Measurements from ENCODE around the gene TMEM131. TPM values are rescaled to one million over a fixed set of nuclear protein-coding genes. Genes with fewer than 3 reads are reported as not detected.

The TMEM131 gene
- total and polyA plus RNA-seq, 2 of the 8 experiments (the other 6 are each of a cell fraction or from before 2014, with no cell fraction given): 9.7 to 22.9 TPM

GRCh38 chr2:97728091-97728731, 267.5 kb downstream of the TMEM131 start (continued):
- TF ChIP-seq GABPA (IDR thresholded peaks at IDR 0.05; ENCODE audit: borderline replicate concordance, insufficient read depth, low read length) (no peak), CHD7 (IDR thresholded peaks at IDR 0.05; ENCODE audit: insufficient replicate concordance, low read length) (no peak), POLR2AphosphoS5 (IDR thresholded peaks at IDR 0.05; ENCODE audit: low read depth, low read length) (no peak), RNF2 (IDR thresholded peaks at IDR 0.05; ENCODE audit: borderline replicate concordance, low read depth, low read length, missing control alignments, poor library complexity, severe bottlenecking) (no peak), SP2 (IDR thresholded peaks at IDR 0.05; ENCODE audit: low read length) (no peak), SP4 (IDR thresholded peaks at IDR 0.05; ENCODE audit: low read length) (no peak)
- TF ChIP-seq, protein P1, sequence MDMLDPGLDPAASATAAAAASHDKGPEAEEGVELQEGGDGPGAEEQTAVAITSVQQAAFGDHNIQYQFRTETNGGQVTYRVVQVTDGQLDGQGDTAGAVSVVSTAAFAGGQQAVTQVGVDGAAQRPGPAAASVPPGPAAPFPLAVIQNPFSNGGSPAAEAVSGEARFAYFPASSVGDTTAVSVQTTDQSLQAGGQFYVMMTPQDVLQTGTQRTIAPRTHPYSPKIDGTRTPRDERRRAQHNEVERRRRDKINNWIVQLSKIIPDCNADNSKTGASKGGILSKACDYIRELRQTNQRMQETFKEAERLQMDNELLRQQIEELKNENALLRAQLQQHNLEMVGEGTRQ (IDR thresholded peaks at IDR 0.05; ENCODE audit: low read length): no peak

Data from H1 (cell line).